ENCODE data around the gene XPO5.
"Not testable (repeated sequence)": the region's sequence is repeated elsewhere in the genome, so short reads cannot be mapped to it uniquely, and the experiment has no call there.

XPO5 gene

GRCh38 chr6:43516697-43517504, 58.9 kb downstream of the XPO5 start, which contains the start of the genes POLR1C and YIPF3:
Gene POLR1C (plus strand): TSS chr6:43517089. CDS start chr6:43517110, 21 bp downstream.
Gene YIPF3 (minus strand): TSS chr6:43516926. CDS start chr6:43516807, 119 bp downstream.
- DNase-seq = peak; percentile 93

GRCh38 chr6:43516367-43516696, 59.5 kb downstream of the XPO5 start:
- no peak for DNase-seq

GRCh38 chr6:43515808-43516207, 60.0 kb downstream of the XPO5 start:
- DNase-seq = no peak

GRCh38 chr6:43511824-43512415, 63.9 kb downstream of the XPO5 start:
- DNase-seq = no peak

GRCh38 chr6:43510827-43511163, 65.0 kb downstream of the XPO5 start:
- no peak for DNase-seq

GRCh38 chr6:43509984-43510826, 65.6 kb downstream of the XPO5 start, which contains the start of gene LRRC73:
Gene LRRC73 (minus strand): TSS chr6:43510346. CDS start chr6:43509785, 561 bp downstream.
- peak; percentile 59 for DNase-seq

GRCh38 chr6:43509142-43509983, 66.5 kb downstream of the XPO5 start:
- no peak for DNase-seq

- DNase-seq = no peak
These were observed 67.2 kb downstream of the XPO5 start for GRCh38 chr6:43508481-43509141.

- DNase-seq = peak; percentile 60
These were observed 69.0 kb downstream of the XPO5 start for GRCh38 chr6:43506667-43507471.

GRCh38 chr6:43506171-43506570, 69.7 kb downstream of the XPO5 start:
- DNase-seq = no peak

- no peak for DNase-seq
These were observed 70.1 kb downstream of the XPO5 start for GRCh38 chr6:43505718-43506117.

- DNase-seq = no peak
These were observed 70.9 kb downstream of the XPO5 start for GRCh38 chr6:43504756-43505593.

- no peak for DNase-seq
These were observed 72.4 kb downstream of the XPO5 start for GRCh38 chr6:43503443-43503842.

- no peak for DNase-seq
These were observed 73.2 kb downstream of the XPO5 start for GRCh38 chr6:43502666-43503065.

- DNase-seq = no peak
These were observed 74.9 kb downstream of the XPO5 start for GRCh38 chr6:43500921-43501320.

- no peak for DNase-seq
These were observed 76.6 kb downstream of the XPO5 start for GRCh38 chr6:43499028-43499815.

GRCh38 chr6:43498291-43498690, 77.5 kb downstream of the XPO5 start:
- DNase-seq = not testable (repeated sequence)

GRCh38 chr6:43497689-43498088, 78.1 kb downstream of the XPO5 start:
- no peak for DNase-seq

GRCh38 chr6:43497129-43497396, 78.8 kb downstream of the XPO5 start:
- no peak for DNase-seq

Measured in effector CD8-positive, alpha-beta T cell (primary cell).